Ovary (tissue), 3 donors: Measurements from ENCODE around the gene DSCAML1.

ENCODE experiments used
- EP300 ChIP-seq: sonication (generic); formaldehyde crosslinking; IDR thresholded peaks from one replicate; pipeline ENCODE4 v1.6.1; 2017; ENCODE audit warnings: antibody characterized with exemption
- TF ChIP-seq, protein P1 (sequence below), 3 donors: fragments of 450-650 bp in 2 of 3; fragments of 200-600 bp in 1 of 3; IDR thresholded peaks; one replicate each; pipeline versions ENCODE4 v1.5.1 to v1.8.0; 2016 to 2022; ENCODE audit warnings: antibody characterized with exemption in 3 of 3, mild to moderate bottlenecking in 1 of 3
- donor health status: DM: no; HTN: no; CAD: no.

DNA sequence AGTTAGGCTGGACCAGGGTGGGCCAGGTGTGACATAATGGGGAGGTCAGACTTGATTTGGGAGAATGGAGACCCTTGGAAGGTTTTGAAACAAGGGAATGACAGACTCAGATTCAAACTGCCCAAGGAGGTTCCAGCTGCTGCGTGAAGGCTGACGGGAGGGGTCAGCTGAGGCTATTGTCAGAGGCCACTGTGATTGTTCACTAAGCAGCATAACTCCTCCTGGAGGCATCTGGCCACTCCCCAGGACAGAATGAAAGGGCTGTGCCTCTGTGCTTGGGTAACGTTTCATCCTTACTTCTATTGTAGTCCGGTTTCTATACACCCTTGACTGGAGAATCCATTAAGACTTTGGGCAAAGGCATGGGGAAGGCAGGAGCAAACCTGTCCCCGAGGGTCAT, 126.6 kb downstream of the DSCAML1 start:
- TF ChIP-seq, protein P1, sequence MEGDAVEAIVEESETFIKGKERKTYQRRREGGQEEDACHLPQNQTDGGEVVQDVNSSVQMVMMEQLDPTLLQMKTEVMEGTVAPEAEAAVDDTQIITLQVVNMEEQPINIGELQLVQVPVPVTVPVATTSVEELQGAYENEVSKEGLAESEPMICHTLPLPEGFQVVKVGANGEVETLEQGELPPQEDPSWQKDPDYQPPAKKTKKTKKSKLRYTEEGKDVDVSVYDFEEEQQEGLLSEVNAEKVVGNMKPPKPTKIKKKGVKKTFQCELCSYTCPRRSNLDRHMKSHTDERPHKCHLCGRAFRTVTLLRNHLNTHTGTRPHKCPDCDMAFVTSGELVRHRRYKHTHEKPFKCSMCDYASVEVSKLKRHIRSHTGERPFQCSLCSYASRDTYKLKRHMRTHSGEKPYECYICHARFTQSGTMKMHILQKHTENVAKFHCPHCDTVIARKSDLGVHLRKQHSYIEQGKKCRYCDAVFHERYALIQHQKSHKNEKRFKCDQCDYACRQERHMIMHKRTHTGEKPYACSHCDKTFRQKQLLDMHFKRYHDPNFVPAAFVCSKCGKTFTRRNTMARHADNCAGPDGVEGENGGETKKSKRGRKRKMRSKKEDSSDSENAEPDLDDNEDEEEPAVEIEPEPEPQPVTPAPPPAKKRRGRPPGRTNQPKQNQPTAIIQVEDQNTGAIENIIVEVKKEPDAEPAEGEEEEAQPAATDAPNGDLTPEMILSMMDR (IDR thresholded peaks at IDR 0.05), result no peak
- no peak for TF ChIP-seq EP300
